K562 (cell line): Measurements from ENCODE around the gene CSAD. TPM values are rescaled to one million over a fixed set of nuclear protein-coding genes. Genes with fewer than 3 reads are reported as not detected.

ENCODE experiments used
- BRD9 ChIP-seq: fragments of 450-650 bp; IDR thresholded peaks from 2 replicates; pipeline ENCODE4 v1.6.1; 2018; ENCODE audit warnings: low read depth; ENCODE audit not compliant: partially characterized antibody
- CEBPG ChIP-seq, 3 experiments: fragments of 200-800 bp in 1 of 3; sonication (Bioruptor generic) in 1 of 3; sonication (generic) in 1 of 3; formaldehyde crosslinking in 1 of 3; IDR thresholded peaks in 2 of 3; conservative IDR thresholded peaks in 1 of 3; 2 replicates each; pipeline versions ENCODE4 v1.6.1 to v1.8.0; 2016 to 2022; ENCODE audit warnings: missing compliant biosample characterization in 2 of 3, missing genetic modification characterization in 2 of 3, mild to moderate bottlenecking in 1 of 3, missing genetic modification reagents in 1 of 3
- FOXK2 ChIP-seq, 2 experiments: fragments of 450-650 bp; IDR thresholded peaks in 1 of 2; conservative IDR thresholded peaks in 1 of 2; 2 replicates each; pipeline ENCODE4 v1.6.1; 2016; ENCODE audit warnings: low read depth in 2 of 2, mild to moderate bottlenecking in 1 of 2
- MYNN ChIP-seq, 2 experiments: sonication (generic); formaldehyde crosslinking in 1 of 2; IDR thresholded peaks; 2 replicates each; pipeline versions ENCODE4 v1.5.0 to v1.6.1; 2016 to 2020; ENCODE audit warnings: antibody characterized with exemption in 1 of 2, missing genetic modification reagents in 1 of 2
- NCOA2 ChIP-seq, 2 experiments: fragments of 450-650 bp; IDR thresholded peaks; 2 replicates each; pipeline ENCODE4 v1.6.1; 2018; ENCODE audit warnings: mild to moderate bottlenecking in 2 of 2, moderate library complexity in 1 of 2; ENCODE audit not compliant: partially characterized antibody in 2 of 2
- SPI1 ChIP-seq: IDR thresholded peaks from 2 replicates; pipeline ENCODE4 v1.6.1; 2011; ENCODE audit warnings: low read depth, low read length, control low read depth, borderline replicate concordance
- SRSF1 ChIP-seq: fragments of 200-400 bp; formaldehyde crosslinking; IDR thresholded peaks from 2 replicates; pipeline ENCODE4 v1.6.1; 2017; ENCODE audit warnings: mild to moderate bottlenecking, low read depth, low read length, moderate library complexity
- ZNF354B ChIP-seq: fragments of 250-450 bp; sonication (Bioruptor Pico); IDR thresholded peaks from 2 replicates; pipeline ENCODE4 v1.4.0; 2020
- polyA plus RNA-seq, 8 experiments: library from polyadenylated mRNA; depleted of rRNA in 4 of 8; stranded (reverse) in 5 of 8; unstranded in 3 of 8; fragments of >200 nt; fragmentation: Nextera tagmentation in 2 of 8; fragmentation: Illumina TruSeq in 1 of 8; extraction: Ambion mirVana in 2 of 8; extraction: Trizol in 1 of 8; gene quantifications; 2 replicates each; pipeline versions ENCODE4 v1.2.1 to v1.2.3, GENCODE V29; 2011 to 2014; ENCODE audit warnings: inconsistent platforms in 1 of 8, missing spikeins in 1 of 8
- total RNA-seq, 7 experiments: library from RNA; depleted of rRNA in 6 of 7; stranded (reverse); fragments of >200 nt in 6 of 7; fragmentation: Illumina TruSeq in 2 of 7; extraction: Trizol in 2 of 7; gene quantifications; 2 replicates each; pipeline versions ENCODE4 v1.2.1 to v1.2.3, GENCODE V29; 2011 to 2021; ENCODE audit warnings: low replicate concordance in 1 of 7
- TF ChIP-seq, protein P1 (sequence below): sonication (generic); formaldehyde crosslinking; IDR thresholded peaks from 2 replicates; pipeline ENCODE4 v1.8.1; 2022; ENCODE audit warnings: missing genetic modification reagents
- TF ChIP-seq, protein P2 (sequence below), 2 experiments: IDR thresholded peaks in 1 of 2; conservative IDR thresholded peaks in 1 of 2; 2 replicates each; pipeline ENCODE4 v1.6.1; 2016; ENCODE audit warnings: low read depth in 2 of 2, mild to moderate bottlenecking in 1 of 2, missing compliant biosample characterization in 1 of 2, missing genetic modification characterization in 1 of 2, moderate library complexity in 1 of 2
- TF ChIP-seq, protein P3 (sequence below): IDR thresholded peaks from 2 replicates; pipeline ENCODE4 v1.6.1; 2012; ENCODE audit warnings: low read depth, low read length, improper control_type of control experiment, borderline replicate concordance

Gene CSAD
- total and polyA plus RNA-seq, 9 of the 15 experiments (the other 6 are each of a cell fraction or from before 2014, with no cell fraction given): 1.8 to 19.6 (median 8.1) TPM

DNA sequence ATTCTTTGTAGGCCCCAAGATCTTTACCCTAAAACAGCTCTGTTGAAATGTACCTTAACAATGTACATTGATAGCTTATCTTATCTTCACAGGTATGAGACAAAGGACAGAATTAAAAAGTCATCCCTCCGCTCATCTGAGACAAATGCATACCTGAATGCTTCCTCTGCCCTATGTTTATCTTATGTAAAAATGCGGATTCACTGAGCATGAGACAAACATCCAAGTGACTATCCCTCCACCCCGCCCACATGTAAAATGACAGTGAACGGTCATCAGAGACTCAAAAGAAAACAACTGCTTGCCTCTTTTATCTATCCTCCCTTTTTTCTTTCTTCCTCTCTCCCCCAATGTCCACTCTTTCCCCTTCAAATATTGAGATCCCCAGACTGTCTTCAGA is 37.4 kb downstream of the CSAD start (continued):
- TF ChIP-seq, protein P1, sequence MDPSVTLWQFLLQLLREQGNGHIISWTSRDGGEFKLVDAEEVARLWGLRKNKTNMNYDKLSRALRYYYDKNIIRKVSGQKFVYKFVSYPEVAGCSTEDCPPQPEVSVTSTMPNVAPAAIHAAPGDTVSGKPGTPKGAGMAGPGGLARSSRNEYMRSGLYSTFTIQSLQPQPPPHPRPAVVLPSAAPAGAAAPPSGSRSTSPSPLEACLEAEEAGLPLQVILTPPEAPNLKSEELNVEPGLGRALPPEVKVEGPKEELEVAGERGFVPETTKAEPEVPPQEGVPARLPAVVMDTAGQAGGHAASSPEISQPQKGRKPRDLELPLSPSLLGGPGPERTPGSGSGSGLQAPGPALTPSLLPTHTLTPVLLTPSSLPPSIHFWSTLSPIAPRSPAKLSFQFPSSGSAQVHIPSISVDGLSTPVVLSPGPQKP (CRISPR knock-in tag): no peak
- TF ChIP-seq, protein P2, sequence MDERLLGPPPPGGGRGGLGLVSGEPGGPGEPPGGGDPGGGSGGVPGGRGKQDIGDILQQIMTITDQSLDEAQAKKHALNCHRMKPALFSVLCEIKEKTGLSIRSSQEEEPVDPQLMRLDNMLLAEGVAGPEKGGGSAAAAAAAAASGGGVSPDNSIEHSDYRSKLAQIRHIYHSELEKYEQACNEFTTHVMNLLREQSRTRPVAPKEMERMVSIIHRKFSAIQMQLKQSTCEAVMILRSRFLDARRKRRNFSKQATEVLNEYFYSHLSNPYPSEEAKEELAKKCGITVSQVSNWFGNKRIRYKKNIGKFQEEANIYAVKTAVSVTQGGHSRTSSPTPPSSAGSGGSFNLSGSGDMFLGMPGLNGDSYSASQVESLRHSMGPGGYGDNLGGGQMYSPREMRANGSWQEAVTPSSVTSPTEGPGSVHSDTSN (CRISPR knock-in tag; IDR thresholded peaks at IDR 0.05; ENCODE audit: low read depth): no peak
- TF ChIP-seq, protein P2 (tag; conservative IDR thresholded peaks at IDR 0.05; ENCODE audit: low read depth): no peak
- TF ChIP-seq, protein P3, sequence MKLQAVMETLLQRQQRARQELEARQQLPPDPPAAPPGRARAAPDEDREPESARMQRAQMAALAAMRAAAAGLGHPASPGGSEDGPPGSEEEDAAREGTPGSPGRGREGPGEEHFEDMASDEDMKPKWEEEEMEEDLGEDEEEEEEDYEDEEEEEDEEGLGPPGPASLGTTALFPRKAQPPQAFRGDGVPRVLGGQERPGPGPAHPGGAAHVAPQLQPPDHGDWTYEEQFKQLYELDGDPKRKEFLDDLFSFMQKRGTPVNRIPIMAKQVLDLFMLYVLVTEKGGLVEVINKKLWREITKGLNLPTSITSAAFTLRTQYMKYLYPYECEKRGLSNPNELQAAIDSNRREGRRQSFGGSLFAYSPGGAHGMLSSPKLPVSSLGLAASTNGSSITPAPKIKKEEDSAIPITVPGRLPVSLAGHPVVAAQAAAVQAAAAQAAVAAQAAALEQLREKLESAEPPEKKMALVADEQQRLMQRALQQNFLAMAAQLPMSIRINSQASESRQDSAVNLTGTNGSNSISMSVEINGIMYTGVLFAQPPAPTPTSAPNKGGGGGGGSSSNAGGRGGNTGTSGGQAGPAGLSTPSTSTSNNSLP: no peak
- TF ChIP-seq BRD9 (no peak), CEBPG (CRISPR knock-in tag; IDR thresholded peaks at IDR 0.05) (no peak), CEBPG (tag; conservative IDR thresholded peaks at IDR 0.05 in 1 of 2, IDR thresholded peaks at IDR 0.05 in 1 of 2) (no peak), SPI1 (no peak), FOXK2 (conservative IDR thresholded peaks at IDR 0.05 in 1 of 2, IDR thresholded peaks at IDR 0.05 in 1 of 2; ENCODE audit: low read depth in 2 of 2) (peak; percentile 82 to 83), SRSF1 (no peak), ZNF354B (no peak), NCOA2 (IDR thresholded peaks at IDR 0.05; ENCODE audit: partially characterized antibody in 2 of 2) (no peak), MYNN (IDR thresholded peaks at IDR 0.05) (no peak), MYNN (CRISPR knock-in tag; IDR thresholded peaks at IDR 0.05) (no peak)
- TF ChIP-seq, all 486 proteins: peak for 26
